ENCODE measurements around the gene CCKAR. TPM values are rescaled to one million over a fixed set of nuclear protein-coding genes. Genes with fewer than 3 reads are reported as not detected.

The CCKAR gene
- total and polyA plus RNA-seq, 2 experiments from 2014 or later, result not detected

GRCh38 chr4:26478330-26478729 is 12.0 kb downstream of the CCKAR start:
- H3K4me1 ChIP-seq (ENCODE audit: insufficient read depth), result peaks cover 14% of the 10 kb centered on the region
- no peak overlapping the region for H3K4me2 ChIP-seq
- peaks cover 8% of the 10 kb centered on the region; the same call in 2 of the 3 replicates for H3K4me1 Mint-ChIP-seq
- H3K4me3 Mint-ChIP-seq, result no peak overlapping the region
- no peaks in the 10 kb centered on the region for H4K20me1 ChIP-seq (replicated peaks; ENCODE audit: insufficient read depth)
- H3K27ac ChIP-seq (ENCODE audit: low read depth), result no peak overlapping the region
- H3F3A ChIP-seq (replicated peaks; ENCODE audit: low read depth), result no peaks in the 10 kb centered on the region
- H3K27me3 ChIP-seq (ENCODE audit: insufficient read depth), result no peaks in the 10 kb centered on the region
- H3K36me3 ChIP-seq (ENCODE audit: insufficient read depth), result no peaks in the 10 kb centered on the region
- H3K4me3 ChIP-seq, result no peak overlapping the region
- H3K27me3 Mint-ChIP-seq (ENCODE audit: insufficient read depth, low read depth, poor library complexity), result no peaks in the 10 kb centered on the region
- H3K79me2 ChIP-seq (replicated peaks; ENCODE audit: insufficient read depth), result no peaks in the 10 kb centered on the region
- no peak overlapping the region; the same call in 1 of the 2 replicates for H2AFZ ChIP-seq
- ATAC-seq (no peak), DNase-seq (ENCODE audit: low spot score) (no peak)
- no peaks in the 10 kb centered on the region for H3K9me2 ChIP-seq (ENCODE audit: insufficient read depth)
- TF ChIP-seq, protein P1, sequence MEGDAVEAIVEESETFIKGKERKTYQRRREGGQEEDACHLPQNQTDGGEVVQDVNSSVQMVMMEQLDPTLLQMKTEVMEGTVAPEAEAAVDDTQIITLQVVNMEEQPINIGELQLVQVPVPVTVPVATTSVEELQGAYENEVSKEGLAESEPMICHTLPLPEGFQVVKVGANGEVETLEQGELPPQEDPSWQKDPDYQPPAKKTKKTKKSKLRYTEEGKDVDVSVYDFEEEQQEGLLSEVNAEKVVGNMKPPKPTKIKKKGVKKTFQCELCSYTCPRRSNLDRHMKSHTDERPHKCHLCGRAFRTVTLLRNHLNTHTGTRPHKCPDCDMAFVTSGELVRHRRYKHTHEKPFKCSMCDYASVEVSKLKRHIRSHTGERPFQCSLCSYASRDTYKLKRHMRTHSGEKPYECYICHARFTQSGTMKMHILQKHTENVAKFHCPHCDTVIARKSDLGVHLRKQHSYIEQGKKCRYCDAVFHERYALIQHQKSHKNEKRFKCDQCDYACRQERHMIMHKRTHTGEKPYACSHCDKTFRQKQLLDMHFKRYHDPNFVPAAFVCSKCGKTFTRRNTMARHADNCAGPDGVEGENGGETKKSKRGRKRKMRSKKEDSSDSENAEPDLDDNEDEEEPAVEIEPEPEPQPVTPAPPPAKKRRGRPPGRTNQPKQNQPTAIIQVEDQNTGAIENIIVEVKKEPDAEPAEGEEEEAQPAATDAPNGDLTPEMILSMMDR (conservative IDR thresholded peaks at IDR 0.05; ENCODE audit: low read depth in 2 of 2), result no peak
- TF ChIP-seq ZNF331 (CRISPR knock-in tag; IDR thresholded peaks at IDR 0.05; ENCODE audit: low read depth), result no peak
- TF ChIP-seq NANOG (IDR thresholded peaks at IDR 0.05; ENCODE audit: borderline replicate concordance), result no peak
- no peak for TF ChIP-seq STAT1 (IDR thresholded peaks at IDR 0.05; ENCODE audit: unreplicated experiment)
- no peak for TF ChIP-seq EZH2phosphoT487 (IDR thresholded peaks at IDR 0.05; ENCODE audit: unreplicated experiment)
- no peak for TF ChIP-seq EZH2 (IDR thresholded peaks at IDR 0.05; ENCODE audit: low read depth, unreplicated experiment)
- no peak for TF ChIP-seq ZNF114 (CRISPR knock-in tag; IDR thresholded peaks at IDR 0.05)
- TF ChIP-seq CREB1 (CRISPR knock-in tag; IDR thresholded peaks at IDR 0.05; ENCODE audit: low read depth), result no peak
- TF ChIP-seq, protein P2, sequence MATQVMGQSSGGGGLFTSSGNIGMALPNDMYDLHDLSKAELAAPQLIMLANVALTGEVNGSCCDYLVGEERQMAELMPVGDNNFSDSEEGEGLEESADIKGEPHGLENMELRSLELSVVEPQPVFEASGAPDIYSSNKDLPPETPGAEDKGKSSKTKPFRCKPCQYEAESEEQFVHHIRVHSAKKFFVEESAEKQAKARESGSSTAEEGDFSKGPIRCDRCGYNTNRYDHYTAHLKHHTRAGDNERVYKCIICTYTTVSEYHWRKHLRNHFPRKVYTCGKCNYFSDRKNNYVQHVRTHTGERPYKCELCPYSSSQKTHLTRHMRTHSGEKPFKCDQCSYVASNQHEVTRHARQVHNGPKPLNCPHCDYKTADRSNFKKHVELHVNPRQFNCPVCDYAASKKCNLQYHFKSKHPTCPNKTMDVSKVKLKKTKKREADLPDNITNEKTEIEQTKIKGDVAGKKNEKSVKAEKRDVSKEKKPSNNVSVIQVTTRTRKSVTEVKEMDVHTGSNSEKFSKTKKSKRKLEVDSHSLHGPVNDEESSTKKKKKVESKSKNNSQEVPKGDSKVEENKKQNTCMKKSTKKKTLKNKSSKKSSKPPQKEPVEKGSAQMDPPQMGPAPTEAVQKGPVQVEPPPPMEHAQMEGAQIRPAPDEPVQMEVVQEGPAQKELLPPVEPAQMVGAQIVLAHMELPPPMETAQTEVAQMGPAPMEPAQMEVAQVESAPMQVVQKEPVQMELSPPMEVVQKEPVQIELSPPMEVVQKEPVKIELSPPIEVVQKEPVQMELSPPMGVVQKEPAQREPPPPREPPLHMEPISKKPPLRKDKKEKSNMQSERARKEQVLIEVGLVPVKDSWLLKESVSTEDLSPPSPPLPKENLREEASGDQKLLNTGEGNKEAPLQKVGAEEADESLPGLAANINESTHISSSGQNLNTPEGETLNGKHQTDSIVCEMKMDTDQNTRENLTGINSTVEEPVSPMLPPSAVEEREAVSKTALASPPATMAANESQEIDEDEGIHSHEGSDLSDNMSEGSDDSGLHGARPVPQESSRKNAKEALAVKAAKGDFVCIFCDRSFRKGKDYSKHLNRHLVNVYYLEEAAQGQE (IDR thresholded peaks at IDR 0.05; ENCODE audit: unreplicated experiment), result no peak
- no peak for TF ChIP-seq JUNB (IDR thresholded peaks at IDR 0.05; ENCODE audit: unreplicated experiment)
- TF ChIP-seq ETS1 (IDR thresholded peaks at IDR 0.05), result no peak
- H3K9me3 Mint-ChIP-seq, result no peaks in the 10 kb centered on the region; the same call in 2 of the 3 replicates
- H3K36me3 Mint-ChIP-seq (ENCODE audit: low read depth), result no peaks in the 10 kb centered on the region
- no peak overlapping the region for H3K27ac Mint-ChIP-seq
